Measurements from ENCODE around the gene CFAP53.

GRCh38 chr18:50282521-50283335 lies 16.4 kb upstream of the CFAP53 start:
- TF ChIP-seq, protein P1, sequence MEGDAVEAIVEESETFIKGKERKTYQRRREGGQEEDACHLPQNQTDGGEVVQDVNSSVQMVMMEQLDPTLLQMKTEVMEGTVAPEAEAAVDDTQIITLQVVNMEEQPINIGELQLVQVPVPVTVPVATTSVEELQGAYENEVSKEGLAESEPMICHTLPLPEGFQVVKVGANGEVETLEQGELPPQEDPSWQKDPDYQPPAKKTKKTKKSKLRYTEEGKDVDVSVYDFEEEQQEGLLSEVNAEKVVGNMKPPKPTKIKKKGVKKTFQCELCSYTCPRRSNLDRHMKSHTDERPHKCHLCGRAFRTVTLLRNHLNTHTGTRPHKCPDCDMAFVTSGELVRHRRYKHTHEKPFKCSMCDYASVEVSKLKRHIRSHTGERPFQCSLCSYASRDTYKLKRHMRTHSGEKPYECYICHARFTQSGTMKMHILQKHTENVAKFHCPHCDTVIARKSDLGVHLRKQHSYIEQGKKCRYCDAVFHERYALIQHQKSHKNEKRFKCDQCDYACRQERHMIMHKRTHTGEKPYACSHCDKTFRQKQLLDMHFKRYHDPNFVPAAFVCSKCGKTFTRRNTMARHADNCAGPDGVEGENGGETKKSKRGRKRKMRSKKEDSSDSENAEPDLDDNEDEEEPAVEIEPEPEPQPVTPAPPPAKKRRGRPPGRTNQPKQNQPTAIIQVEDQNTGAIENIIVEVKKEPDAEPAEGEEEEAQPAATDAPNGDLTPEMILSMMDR (IDR thresholded peaks at IDR 0.05): no peak
- no peak for TF ChIP-seq POLR2A (IDR thresholded peaks at IDR 0.05)
- no peak for TF ChIP-seq POLR2AphosphoS5 (IDR thresholded peaks at IDR 0.05)
- TF ChIP-seq EP300 (IDR thresholded peaks at IDR 0.05): no peak
